Naive thymus-derived CD4-positive, alpha-beta T cell (primary cell): ENCODE data around the gene OR1J4. TPM values are rescaled to one million over a fixed set of nuclear protein-coding genes. Genes with fewer than 3 reads are reported as not detected.

Experiments
- ATAC-seq: fragments of 150-1000 bp; cut with Tn5 transposase; 2 replicates; pipeline ENCODE4 v1.10.0; 2021; ENCODE audit warnings: mild to moderate bottlenecking, moderate library complexity
- CTCF ChIA-PET: fragments of 350-600 bp; sonication (Branson Sonifier 250); formaldehyde crosslinking; loops from one replicate; lab custom pipeline; 2021; ENCODE audit warnings: antibody characterized with exemption; lab: Charles Lee
- POLR2A ChIA-PET: fragments of 350-600 bp; sonication (Branson Sonifier 250); formaldehyde crosslinking; loops from one replicate; lab custom pipeline; 2021; ENCODE audit warnings: antibody characterized with exemption, inconsistent platforms; lab: Charles Lee
- DNase-seq, 9 donors: peaks; one replicate each; pipeline versions ENCODE4 v3.0.0 to v3.0.0-alpha.2; 2020 to 2022; ENCODE audit warnings: mixed read lengths in 1 of 9
- H3K27ac ChIP-seq: one replicate; pipeline ENCODE4 v1.7.0; 2013; ENCODE audit warnings: mild to moderate bottlenecking, low read depth, low read length, moderate library complexity
- H3K27me3 ChIP-seq, 2 donors: one replicate each; pipeline ENCODE4 v1.7.0; 2013; ENCODE audit warnings: low read length in 2 of 2, mild to moderate bottlenecking in 2 of 2, moderate library complexity in 2 of 2; ENCODE audit not compliant: control insufficient read depth in 2 of 2, insufficient read depth in 2 of 2
- H3K36me3 ChIP-seq, 3 experiments: 1 replicate in 2 of 3; 2 replicates in 1 of 3; pipeline ENCODE4 v1.7.0; 2013; ENCODE audit warnings: low read length in 3 of 3, mild to moderate bottlenecking in 3 of 3, moderate library complexity in 1 of 3; ENCODE audit not compliant: insufficient read depth in 3 of 3, control insufficient read depth in 2 of 3
- H3K4me1 ChIP-seq, 2 donors: one replicate each; pipeline ENCODE4 v1.7.0; 2013; ENCODE audit warnings: low read length in 2 of 2, mild to moderate bottlenecking in 2 of 2, moderate library complexity in 1 of 2; ENCODE audit not compliant: control insufficient read depth in 2 of 2, insufficient read depth in 2 of 2
- H3K4me3 ChIP-seq: 2 replicates; pipeline ENCODE4 v1.7.0; 2013; ENCODE audit warnings: mild to moderate bottlenecking, low read length
- H3K9me3 ChIP-seq, 3 experiments: 1 replicate in 2 of 3; 2 replicates in 1 of 3; pipeline ENCODE4 v1.7.0; 2013; ENCODE audit warnings: low read length in 3 of 3; ENCODE audit not compliant: control insufficient read depth in 2 of 3
- H3K27ac Mint-ChIP-seq, 9 donors: one replicate each; pipeline ENCODE4 v1.8.0; 2020 to 2022; ENCODE audit warnings: mixed read lengths in 9 of 9, mild to moderate bottlenecking in 8 of 9, moderate library complexity in 5 of 9, inconsistent platforms in 2 of 9
- H3K27me3 Mint-ChIP-seq, 5 donors: one replicate each; pipeline ENCODE4 v1.8.0; 2021 to 2022; ENCODE audit warnings: mixed read lengths in 5 of 5, mild to moderate bottlenecking in 1 of 5
- H3K36me3 Mint-ChIP-seq, 5 donors: one replicate each; pipeline ENCODE4 v1.8.0; 2020 to 2022; ENCODE audit warnings: mixed read lengths in 5 of 5, mild to moderate bottlenecking in 3 of 5, inconsistent platforms in 1 of 5
- H3K4me1 Mint-ChIP-seq, 7 donors: one replicate each; pipeline ENCODE4 v1.8.0; 2020 to 2022; ENCODE audit warnings: mixed read lengths in 7 of 7, mild to moderate bottlenecking in 3 of 7, inconsistent platforms in 1 of 7
- H3K4me3 Mint-ChIP-seq, 10 donors: one replicate each; pipeline ENCODE4 v1.8.0; 2020 to 2022; ENCODE audit warnings: mild to moderate bottlenecking in 10 of 10, mixed read lengths in 10 of 10, moderate library complexity in 6 of 10, inconsistent platforms in 2 of 10
- H3K9me3 Mint-ChIP-seq, 11 donors: one replicate each; pipeline ENCODE4 v1.8.0; 2020 to 2022; ENCODE audit warnings: mixed read lengths in 11 of 11, mild to moderate bottlenecking in 4 of 11, inconsistent platforms in 1 of 11, moderate library complexity in 1 of 11
- intact Hi-C, 2 donors: fragments of 100-400 bp; cut with micrococcal nuclease; formaldehyde crosslinking; loops; one replicate each; pipeline ENCODE4 v1.15.1; 2023
- polyA plus RNA-seq, 2 donors: library from polyadenylated mRNA; unstranded; fragments of 300-500 nt; fragmentation: Illumina TruSeq; gene quantifications; one replicate each; pipeline ENCODE4 v1.2.3, GENCODE V29; 2021
- total RNA-seq, 6 experiments: library from RNA in 5 of 6; stranded (reverse) in 5 of 6; gene quantifications; 1 replicate in 5 of 6; 2 replicates in 1 of 6; pipeline ENCODE4 v1.2.3 and lab custom pipeline; 2021 to 2026

Gene OR1J4
- total and polyA plus RNA-seq, 7 experiments from 2014 or later: 0.42 TPM; not detected in 6

DNA sequence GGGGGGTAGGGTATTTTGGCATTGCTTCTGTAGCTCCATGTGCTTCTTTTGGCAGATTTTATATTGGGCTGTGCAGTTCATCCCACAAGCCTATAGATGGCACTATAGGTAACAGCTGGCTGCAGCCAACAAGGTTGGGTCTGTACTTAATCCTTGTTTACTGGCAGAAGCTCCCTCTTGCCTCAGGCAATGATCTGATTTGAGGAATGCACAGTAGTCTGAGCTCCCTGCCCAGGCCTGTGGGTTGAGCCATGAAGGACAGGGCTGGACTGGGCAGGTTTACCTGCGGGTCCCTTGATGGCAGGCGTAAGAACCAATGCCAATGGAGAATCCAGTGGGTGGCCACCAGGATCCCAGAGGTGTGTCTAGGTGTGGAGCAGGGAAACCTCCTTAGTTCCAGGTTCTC, 20.1 kb upstream of the OR1J4 start:
- intact Hi-C loops: loop anchor here (1.0 kb wide), 1 partner anchor 311 kb away; no protein-coding TSS in a partner anchor
- Mint-ChIP-seq H3K36me3 (peaks cover 0 to 17% (median 6%) of the 10 kb centered on the region in 5 donors), H3K9me3 (peaks cover 0 to 25% (median 5%) of the 10 kb centered on the region in 11 donors), H3K27ac (no peak overlapping the region), H3K27me3 (peaks cover 14 to 47% (median 24%) of the 10 kb centered on the region in 5 donors), H3K4me3 (no peak overlapping the region), H3K4me1 (no peaks in the 10 kb centered on the region)
- Histone ChIP-seq H3K4me1 (no peaks in the 10 kb centered on the region), H3K4me3 (no peak overlapping the region), H3K27ac (no peak overlapping the region), H3K27me3 (no peaks in the 10 kb centered on the region), H3K9me3 (no peaks in the 10 kb centered on the region), H3K36me3 (no peaks in the 10 kb centered on the region)
- peak in 5 of 9 donors; percentile 2 to 28 (median 4) for DNase-seq
- ChIA-PET POLR2A (no interaction called here), CTCF (interaction anchor here (0.6 to 1.2 kb wide), 4 partner anchors 16 to 1906 kb away, joined by 3 to 4 read pairs (median 3); no protein-coding TSS in a partner anchor)
- ATAC-seq: peak; percentile 54

DNA sequence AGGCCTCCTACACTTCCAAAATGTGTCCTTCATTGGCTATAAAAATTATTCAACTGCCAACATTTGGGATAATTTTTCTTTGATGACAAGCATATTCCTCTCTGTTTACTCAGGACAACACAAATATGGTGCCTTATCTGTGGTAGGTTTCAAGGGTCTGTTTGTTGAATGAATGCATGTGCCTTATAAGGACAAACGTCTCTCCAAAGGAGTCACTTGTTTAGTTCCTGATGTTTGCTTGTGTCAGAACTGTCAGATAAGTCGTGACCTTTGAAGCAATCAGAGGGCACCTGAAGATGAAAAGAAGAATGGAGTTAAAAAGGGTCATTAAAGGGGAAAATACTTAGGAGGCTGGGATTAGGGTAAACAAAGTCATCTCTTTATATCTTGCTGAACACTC, 12.0 kb upstream of the OR1J4 start:
- intact Hi-C loops: no loop called here
- no peak overlapping the region for H3K27ac Mint-ChIP-seq
- no peak overlapping the region for H3K4me3 ChIP-seq

DNA sequence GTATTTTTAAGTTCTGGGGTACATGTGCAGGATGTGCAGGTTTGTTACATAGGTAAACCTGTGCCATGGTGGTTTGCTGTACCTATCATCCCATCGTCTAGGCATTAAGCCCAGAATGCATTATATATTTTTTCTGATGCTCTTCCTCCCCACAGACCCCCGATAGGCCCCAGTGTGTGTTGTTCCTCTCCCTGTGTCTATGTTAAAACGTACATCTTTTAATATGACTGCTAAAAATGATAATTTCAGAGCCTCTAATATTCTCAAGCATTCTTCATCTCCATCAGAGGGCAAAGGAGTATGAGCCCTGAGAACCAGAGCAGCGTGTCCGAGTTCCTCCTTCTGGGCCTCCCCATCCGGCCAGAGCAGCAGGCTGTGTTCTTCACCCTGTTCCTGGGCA, 8.4 kb upstream of the OR1J4 start, which contains the start of gene OR1J2:
OR1J2 (plus strand) TSS at position 301 of the 400 bp plus-strand sequence; CDS start at position 301, 0 bp downstream.
- Histone ChIP-seq H3K27me3 (no peaks in the 10 kb centered on the region), H3K4me1 (no peaks in the 10 kb centered on the region), H3K36me3 (no peaks in the 10 kb centered on the region), H3K9me3 (no peaks in the 10 kb centered on the region), H3K27ac (no peak within 1 kb of the TSS), H3K4me3 (no peak within 1 kb of the TSS)
- H3K4me3 Mint-ChIP-seq: no peak within 1 kb of the TSS
- peaks cover 0 to 4% (median 0%) of the 10 kb centered on the region in 5 donors for H3K36me3 Mint-ChIP-seq
- CTCF ChIA-PET: no interaction called here
- H3K4me1 Mint-ChIP-seq: no peaks in the 10 kb centered on the region
- intact Hi-C loops: no loop called here
- no peak for DNase-seq
- peaks cover 8 to 32% (median 16%) of the 10 kb centered on the region in 5 donors for H3K27me3 Mint-ChIP-seq
- ATAC-seq: no peak
- H3K27ac Mint-ChIP-seq: no peak within 1 kb of the TSS
- POLR2A ChIA-PET: no interaction called here
- peaks cover 0 to 2% (median 0%) of the 10 kb centered on the region in 11 donors for H3K9me3 Mint-ChIP-seq

More for the DNA sequence above, 12.0 kb upstream of the OR1J4 start:
- ATAC-seq (no peak), DNase-seq (no peak)
- Histone ChIP-seq H3K27me3 (no peaks in the 10 kb centered on the region), H3K9me3 (no peaks in the 10 kb centered on the region), H3K27ac (no peak overlapping the region), H3K36me3 (no peaks in the 10 kb centered on the region), H3K4me1 (no peaks in the 10 kb centered on the region)
- Mint-ChIP-seq H3K27me3 (peaks cover 4 to 31% (median 16%) of the 10 kb centered on the region in 5 donors), H3K4me1 (no peaks in the 10 kb centered on the region), H3K36me3 (peaks cover 0 to 4% (median 0%) of the 10 kb centered on the region in 5 donors), H3K9me3 (no peaks in the 10 kb centered on the region), H3K4me3 (no peak overlapping the region)
- CTCF ChIA-PET: no interaction called here
- POLR2A ChIA-PET: no interaction called here

DNA sequence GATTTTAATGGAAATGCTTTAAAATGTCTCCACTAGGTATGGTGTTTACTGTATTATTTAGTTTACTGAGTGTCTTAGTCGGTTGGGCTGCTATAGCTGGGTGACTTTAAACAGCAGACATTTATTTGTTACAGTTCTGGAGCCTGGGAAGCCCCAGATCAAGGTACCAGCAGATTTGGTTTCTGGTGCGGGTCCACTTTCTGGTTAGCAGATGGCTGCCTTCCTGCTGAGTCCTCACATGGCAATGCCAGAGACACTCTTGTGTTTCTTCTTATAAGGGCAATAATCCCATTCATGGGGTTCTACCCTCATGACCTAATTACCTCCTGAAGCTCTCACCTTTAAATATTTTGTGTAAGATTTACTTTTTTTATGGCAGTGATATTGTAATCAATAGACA, 715 bp upstream of the OR1J4 start:
- POLR2A ChIA-PET: no interaction called here
- H3K4me1 Mint-ChIP-seq: no peaks in the 10 kb centered on the region
- H3K4me3 ChIP-seq: no peak overlapping the region
- intact Hi-C loops: no loop called here
- H3K27ac Mint-ChIP-seq: no peak overlapping the region
- no peak overlapping the region for H3K27ac ChIP-seq
- no peaks in the 10 kb centered on the region for H3K9me3 ChIP-seq
- ATAC-seq: no peak
- H3K36me3 Mint-ChIP-seq: no peaks in the 10 kb centered on the region
- H3K27me3 Mint-ChIP-seq: peaks cover 0 to 9% (median 6%) of the 10 kb centered on the region in 5 donors
- peaks cover 0 to 3% (median 0%) of the 10 kb centered on the region in 11 donors for H3K9me3 Mint-ChIP-seq
- DNase-seq: no peak
- H3K36me3 ChIP-seq: no peaks in the 10 kb centered on the region
- no peaks in the 10 kb centered on the region for H3K4me1 ChIP-seq
- no peaks in the 10 kb centered on the region for H3K27me3 ChIP-seq
- CTCF ChIA-PET: no interaction called here
- no peak overlapping the region for H3K4me3 Mint-ChIP-seq

- no peaks in the 10 kb centered on the region for H3K4me1 Mint-ChIP-seq
- no peaks in the 10 kb centered on the region for H3K27me3 ChIP-seq
- intact Hi-C loops: no loop called here
- ChIA-PET CTCF (no interaction called here), POLR2A (no interaction called here)
- H3K4me1 ChIP-seq: no peaks in the 10 kb centered on the region
- peaks cover 0 to 3% (median 0%) of the 10 kb centered on the region in 11 donors for H3K9me3 Mint-ChIP-seq
- peaks cover 0 to 19% (median 11%) of the 10 kb centered on the region in 5 donors for H3K27me3 Mint-ChIP-seq
- no peak for ATAC-seq
- no peak overlapping the region for H3K27ac Mint-ChIP-seq
- DNase-seq: no peak
- no peaks in the 10 kb centered on the region for H3K9me3 ChIP-seq
- no peak overlapping the region for H3K4me3 Mint-ChIP-seq
- H3K27ac ChIP-seq: no peak overlapping the region
- no peaks in the 10 kb centered on the region for H3K36me3 ChIP-seq
- H3K4me3 ChIP-seq: no peak overlapping the region
- H3K36me3 Mint-ChIP-seq: no peaks in the 10 kb centered on the region
Measured at GRCh38 chr9:122519376-122519775, 435 bp downstream of the OR1J4 start.

DNA sequence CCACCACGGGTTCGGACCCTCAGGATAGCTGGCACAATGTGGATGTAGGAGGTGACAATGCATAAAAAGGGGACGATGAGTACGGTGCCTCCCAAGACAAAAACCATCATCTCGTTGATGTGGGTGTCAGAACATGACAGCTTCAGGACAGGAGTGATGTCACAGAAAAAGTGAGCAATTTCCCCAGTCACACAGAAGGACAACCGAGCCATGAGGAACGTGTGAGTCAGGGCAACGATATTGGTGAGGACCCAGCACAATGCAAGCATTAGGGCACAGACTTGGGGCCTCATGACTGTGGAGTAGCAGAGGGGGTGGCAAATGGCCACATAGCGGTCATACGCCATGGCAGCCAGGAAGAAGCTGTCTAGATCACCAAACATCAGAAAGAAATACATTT, 7.7 kb downstream of the OR1J4 start:
- no peak for ATAC-seq
- H3K36me3 ChIP-seq: no peaks in the 10 kb centered on the region
- no peak overlapping the region for H3K27ac ChIP-seq

GRCh38 chr9:122527193-122527592, 8.3 kb downstream of the OR1J4 start, which contains the start of gene OR1N1:
OR1N1 (minus strand) TSS chr9:122527293; CDS start chr9:122527293, 0 bp downstream.
- intact Hi-C loops: no loop called here
- Mint-ChIP-seq H3K36me3 (no peaks in the 10 kb centered on the region), H3K27me3 (peaks cover 0 to 33% (median 20%) of the 10 kb centered on the region in 5 donors), H3K9me3 (peaks cover 0 to 3% (median 0%) of the 10 kb centered on the region in 11 donors), H3K27ac (no peak within 1 kb of the TSS), H3K4me3 (no peak within 1 kb of the TSS), H3K4me1 (no peaks in the 10 kb centered on the region)
- POLR2A ChIA-PET: no interaction called here
- no peak for DNase-seq
- no peaks in the 10 kb centered on the region for H3K4me1 ChIP-seq
- no peaks in the 10 kb centered on the region for H3K9me3 ChIP-seq
- no peaks in the 10 kb centered on the region for H3K27me3 ChIP-seq
- CTCF ChIA-PET: no interaction called here
- no peak within 1 kb of the TSS for H3K4me3 ChIP-seq
- H3K36me3 ChIP-seq: no peaks in the 10 kb centered on the region
- H3K27ac ChIP-seq: no peak within 1 kb of the TSS
- ATAC-seq: no peak

More for the DNA sequence above, 7.7 kb downstream of the OR1J4 start:
- Mint-ChIP-seq H3K27me3 (peaks cover 0 to 33% (median 20%) of the 10 kb centered on the region in 5 donors), H3K36me3 (no peaks in the 10 kb centered on the region), H3K9me3 (peaks cover 0 to 3% (median 0%) of the 10 kb centered on the region in 11 donors), H3K4me3 (no peak overlapping the region), H3K4me1 (no peaks in the 10 kb centered on the region), H3K27ac (no peak overlapping the region)
- no peaks in the 10 kb centered on the region for H3K27me3 ChIP-seq
- POLR2A ChIA-PET: no interaction called here
- H3K9me3 ChIP-seq: no peaks in the 10 kb centered on the region
- intact Hi-C loops: no loop called here
- H3K4me1 ChIP-seq: no peaks in the 10 kb centered on the region
- DNase-seq: no peak
- H3K4me3 ChIP-seq: no peak overlapping the region
- CTCF ChIA-PET: no interaction called here
